Liver (tissue), 3 donors: ENCODE results near the gene FUBP3.

Source experiments
- CTCF ChIP-seq: fragments of 150-350 bp; IDR thresholded peaks from 2 replicates; pipeline ENCODE4 v1.5.1; 2017; ENCODE audit warnings: improper control_type of control experiment, low read depth, low read length; ENCODE audit not compliant: missing input control
- GABPA ChIP-seq, 2 donors: IDR thresholded peaks in 1 of 2; conservative IDR thresholded peaks in 1 of 2; 2 replicates each; pipeline ENCODE4 v1.6.1; 2016; ENCODE audit warnings: antibody characterized with exemption in 2 of 2, mild to moderate bottlenecking in 1 of 2, moderate library complexity in 1 of 2
- JUND ChIP-seq, 2 donors: IDR thresholded peaks; 2 replicates each; pipeline ENCODE4 v1.6.1; 2016; ENCODE audit warnings: antibody characterized with exemption in 2 of 2
- MAX ChIP-seq: IDR thresholded peaks from 2 replicates; pipeline ENCODE4 v1.6.1; 2016; ENCODE audit warnings: antibody characterized with exemption
- RAD21 ChIP-seq, 2 donors: IDR thresholded peaks; 2 replicates each; pipeline ENCODE4 v1.6.1; 2016; ENCODE audit warnings: antibody characterized with exemption in 2 of 2, mild to moderate bottlenecking in 2 of 2
- REST ChIP-seq: IDR thresholded peaks from 2 replicates; pipeline ENCODE4 v1.6.1; 2016; ENCODE audit warnings: antibody characterized with exemption, mild to moderate bottlenecking
- SP1 ChIP-seq: IDR thresholded peaks from 2 replicates; pipeline ENCODE4 v1.6.1; 2018; ENCODE audit warnings: antibody characterized with exemption, mild to moderate bottlenecking
- ZBTB33 ChIP-seq: IDR thresholded peaks from 2 replicates; pipeline ENCODE4 v1.6.1; 2016; ENCODE audit warnings: antibody characterized with exemption
- donor health status: healthy.
- donor health status: healthy.

- no peak for TF ChIP-seq CTCF
- TF ChIP-seq JUND (IDR thresholded peaks at IDR 0.05) = no peak
- peak; percentile 38 for TF ChIP-seq SP1
- TF ChIP-seq GABPA (IDR thresholded peaks at IDR 0.05 in 1 of 2, conservative IDR thresholded peaks at IDR 0.05 in 1 of 2) = peak; percentile 87 to 95
- TF ChIP-seq REST = no peak
- TF ChIP-seq ZBTB33 = peak; percentile 51
- peak; percentile 40 for TF ChIP-seq MAX
- peak in 1 of 2 donors; percentile 30 for TF ChIP-seq RAD21 (IDR thresholded peaks at IDR 0.05)
These were observed at the start of gene FUBP3 for GRCh38 chr9:130578865-130579737.
